HG03060 (cell line): Measurements from ENCODE around the gene CYBA.

Experiments used
- ATAC-seq: cut with Tn5 transposase; IDR thresholded peaks from one replicate; pipeline ENCODE4 v1.9.1; 2021; ENCODE audit warnings: low read depth, moderate number of reproducible peaks; ENCODE audit not compliant: unreplicated experiment

CYBA gene

DNA sequence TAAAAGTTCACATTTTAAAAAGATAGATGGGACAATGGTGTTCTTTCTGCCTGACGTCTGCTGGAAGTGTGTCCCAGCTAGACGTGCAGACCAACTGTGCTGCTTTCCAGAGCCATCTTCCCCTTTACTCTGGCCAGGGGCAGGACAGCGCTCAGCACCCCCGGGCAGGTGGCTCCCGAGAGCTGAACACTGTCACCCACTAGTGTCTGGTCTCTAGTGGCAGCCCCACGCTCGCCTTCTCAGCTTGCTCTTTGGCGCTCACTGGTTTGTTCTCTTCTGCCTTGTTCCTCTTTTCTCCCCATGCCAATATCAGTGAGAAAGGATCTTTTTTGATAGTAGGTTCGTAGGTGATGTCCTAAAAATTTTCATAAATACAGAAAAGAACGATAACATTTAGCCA, 54.9 kb downstream of the CYBA start:
- no peak for ATAC-seq

DNA sequence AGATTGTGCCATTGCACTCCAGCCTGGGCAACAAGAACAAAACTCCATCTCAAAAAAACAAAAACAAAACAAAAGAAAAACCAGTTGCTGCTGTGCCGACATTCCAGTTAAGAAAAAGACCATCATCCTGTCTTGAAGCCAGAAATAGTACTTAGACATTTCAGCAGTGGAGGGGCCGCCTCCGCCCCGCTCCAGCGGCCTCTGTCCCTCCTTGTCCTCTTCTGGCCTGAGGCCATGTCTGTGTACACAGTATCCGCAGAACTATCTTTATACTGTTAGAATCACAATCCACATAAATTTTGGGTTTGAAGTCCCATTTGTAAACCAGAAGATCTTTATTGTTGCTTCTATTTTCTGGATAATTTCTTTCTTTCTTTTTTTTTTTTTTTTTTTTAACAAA, 55.8 kb downstream of the CYBA start:
- no peak for ATAC-seq

DNA sequence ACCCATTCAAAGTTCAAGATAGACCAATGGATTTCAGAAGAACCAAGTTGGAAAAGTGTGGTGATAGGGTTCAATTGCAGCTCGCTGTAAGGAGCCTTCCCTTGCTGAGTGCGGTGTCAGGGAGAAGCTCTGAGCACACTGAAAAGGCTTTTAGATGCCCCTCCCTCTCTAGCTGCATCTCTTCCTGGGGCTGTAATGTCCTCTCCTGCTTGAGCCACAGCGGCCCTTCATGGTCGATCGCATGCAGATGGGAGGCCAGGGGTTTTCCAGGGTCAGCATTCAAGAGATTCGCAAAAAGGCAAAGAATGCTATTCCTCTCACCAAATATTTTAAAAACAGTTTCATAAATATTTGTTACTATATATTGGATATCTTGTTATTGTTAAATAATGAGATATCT, 56.9 kb downstream of the CYBA start:
- ATAC-seq = no peak

DNA sequence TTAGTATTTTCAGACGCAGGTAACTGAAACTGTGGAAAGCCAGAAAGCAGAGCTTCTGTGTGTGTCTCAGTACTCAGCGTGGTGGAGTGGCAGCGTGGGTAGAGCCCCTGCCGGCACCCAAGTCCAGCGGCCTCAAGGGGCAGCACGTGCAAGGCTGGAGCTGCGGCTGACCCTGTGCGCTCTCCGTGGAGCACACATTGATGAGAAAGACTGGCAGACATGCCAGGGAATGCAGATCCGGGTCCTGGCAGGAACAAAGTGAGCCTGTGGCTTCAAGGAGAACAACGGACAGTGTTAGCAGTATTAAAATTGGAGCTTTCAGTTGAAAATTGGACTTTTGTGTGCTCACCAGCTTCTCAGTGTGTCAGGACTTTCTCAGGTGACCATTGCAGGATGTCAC, 57.4 kb downstream of the CYBA start:
- ATAC-seq = no peak
